Epidermal melanocyte (primary cell): ENCODE data around the gene PRLR.

Experiments used
- DNase-seq: peaks from one replicate; pipeline ENCODE4 v3.0.0; 2011; ENCODE audit warnings: low spot score; ENCODE audit not compliant: insufficient read length

The PRLR gene

DNA sequence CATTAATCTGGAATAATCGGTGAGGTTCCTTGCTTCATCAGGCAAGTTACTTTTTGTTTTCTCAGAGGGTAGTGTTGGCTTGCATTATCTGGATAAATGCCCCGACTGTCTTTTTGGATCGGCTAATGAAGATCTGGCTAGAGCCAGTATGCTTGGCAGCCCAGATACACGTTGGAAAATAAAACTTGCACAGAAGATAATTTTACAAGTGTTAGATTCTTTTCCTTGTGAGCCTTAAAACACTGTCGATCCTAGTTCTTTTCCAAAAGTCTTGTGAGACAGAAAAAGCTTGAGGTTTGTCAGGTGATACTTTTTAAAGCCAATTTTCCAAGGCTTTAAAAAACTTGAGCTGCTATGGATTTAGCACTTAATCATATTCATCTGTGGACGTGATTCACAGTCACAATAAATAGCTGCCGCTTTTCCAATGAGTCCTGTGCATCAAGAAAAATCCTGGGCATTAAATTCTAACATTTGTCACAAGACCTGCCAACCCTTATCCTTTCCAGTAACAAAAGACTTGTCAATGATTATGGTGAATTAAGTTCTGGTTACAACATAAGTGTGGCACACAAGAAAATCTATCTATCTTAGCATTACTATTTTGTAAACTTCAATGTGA, 68.5 kb downstream of the PRLR start:
- DNase-seq = no peak

DNA sequence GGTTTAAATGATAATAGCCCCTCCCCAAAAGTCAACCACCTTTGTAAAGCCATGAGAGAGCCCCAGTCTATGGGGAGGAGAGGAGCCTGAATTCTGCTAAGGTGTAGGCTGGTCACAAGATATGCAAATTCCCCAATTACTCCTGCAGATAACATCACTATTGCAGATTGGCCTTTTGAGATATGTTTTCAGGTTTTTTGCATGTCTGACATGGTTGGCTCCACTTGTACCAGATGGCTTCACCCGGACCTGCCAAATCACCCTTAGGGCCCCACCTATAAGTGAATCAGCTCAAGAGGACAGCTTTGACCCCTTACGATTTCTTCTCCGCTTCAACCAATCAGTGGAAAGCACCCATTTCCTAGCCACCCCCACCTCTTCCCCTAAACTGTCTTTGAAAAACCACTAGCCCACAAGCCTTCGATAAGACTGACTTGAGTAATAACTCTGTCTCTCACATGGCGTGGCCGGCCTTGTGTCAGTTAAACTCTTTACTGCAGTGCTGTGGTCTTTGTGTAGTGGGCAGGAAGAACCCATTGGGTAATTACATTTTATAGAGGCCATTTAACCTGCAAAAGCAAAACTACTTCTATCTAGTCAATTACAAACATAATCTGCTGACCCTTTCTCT, 69.7 kb downstream of the PRLR start:
- no peak for DNase-seq

DNA sequence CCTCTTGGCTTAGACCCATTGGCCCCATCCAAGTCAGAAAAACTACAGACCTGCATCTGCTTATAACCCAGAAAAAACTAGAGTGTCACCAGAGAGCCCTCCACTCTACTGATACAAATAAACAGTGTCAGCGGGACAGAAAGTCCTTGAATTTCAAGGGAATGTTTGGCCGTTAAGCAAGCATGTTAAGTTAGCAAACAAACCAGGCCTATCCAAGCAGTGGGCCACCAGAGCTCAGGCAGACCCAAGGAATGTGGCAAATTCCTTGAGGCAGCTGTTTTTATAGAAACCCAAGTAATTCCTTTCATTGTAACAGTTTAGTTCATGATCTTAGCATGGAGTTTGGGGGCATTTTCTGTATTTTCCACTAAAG, 70.9 kb downstream of the PRLR start:
- peak; percentile 32 for DNase-seq

DNA sequence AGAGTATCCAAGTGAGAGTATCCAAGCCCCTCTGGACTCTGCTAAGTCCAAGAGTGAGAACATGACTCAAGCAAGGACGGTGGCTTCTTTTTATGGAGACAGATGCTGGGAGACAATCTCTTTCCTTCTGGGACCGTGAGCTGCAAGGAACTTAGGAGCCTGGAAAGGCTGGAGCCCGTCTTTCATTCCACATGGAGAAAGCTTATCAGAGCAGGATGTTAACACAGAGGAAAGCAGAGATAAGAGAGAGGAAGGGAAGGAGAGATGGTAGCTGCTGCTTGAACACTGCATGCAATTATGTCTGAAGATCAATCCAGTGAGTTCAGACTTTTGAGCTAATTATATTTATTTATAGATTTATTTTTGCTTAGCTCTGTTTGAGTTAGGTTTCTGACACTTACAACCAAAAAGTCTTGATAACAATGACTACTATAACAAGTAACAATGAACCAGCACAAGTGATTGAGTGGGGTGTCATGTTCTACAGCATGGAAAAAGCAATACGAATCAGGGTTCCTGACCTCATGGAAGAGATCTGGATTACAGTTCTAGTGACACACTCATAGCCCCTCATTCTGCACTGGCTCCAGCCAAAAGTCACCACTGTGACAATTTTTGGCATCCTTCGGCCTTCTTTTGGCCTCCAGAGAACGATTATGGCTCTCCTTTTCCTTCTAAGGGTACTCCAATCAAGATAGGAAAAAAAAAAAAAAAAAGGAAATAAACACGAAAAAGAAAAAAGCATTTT, 71.5 kb downstream of the PRLR start:
- DNase-seq = no peak

DNA sequence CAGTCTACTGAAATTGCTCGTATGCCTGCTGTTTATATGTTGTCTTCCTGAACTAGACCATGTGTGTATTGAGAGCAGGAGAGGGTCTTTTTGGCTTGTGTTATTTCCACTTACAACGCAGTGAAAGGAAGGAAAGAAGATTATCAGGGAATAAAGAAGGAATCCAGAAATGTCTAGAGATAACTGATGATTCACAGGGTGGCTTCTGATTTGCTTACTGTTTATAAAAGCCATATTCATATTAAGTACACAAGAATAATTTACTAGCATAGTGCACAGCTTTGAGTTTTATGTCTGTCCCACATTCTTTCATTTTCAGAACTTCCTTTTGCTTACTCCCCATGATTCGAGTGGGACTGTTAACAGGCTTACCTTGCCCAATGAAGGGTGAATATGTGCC, 72.1 kb downstream of the PRLR start:
- DNase-seq = no peak

DNA sequence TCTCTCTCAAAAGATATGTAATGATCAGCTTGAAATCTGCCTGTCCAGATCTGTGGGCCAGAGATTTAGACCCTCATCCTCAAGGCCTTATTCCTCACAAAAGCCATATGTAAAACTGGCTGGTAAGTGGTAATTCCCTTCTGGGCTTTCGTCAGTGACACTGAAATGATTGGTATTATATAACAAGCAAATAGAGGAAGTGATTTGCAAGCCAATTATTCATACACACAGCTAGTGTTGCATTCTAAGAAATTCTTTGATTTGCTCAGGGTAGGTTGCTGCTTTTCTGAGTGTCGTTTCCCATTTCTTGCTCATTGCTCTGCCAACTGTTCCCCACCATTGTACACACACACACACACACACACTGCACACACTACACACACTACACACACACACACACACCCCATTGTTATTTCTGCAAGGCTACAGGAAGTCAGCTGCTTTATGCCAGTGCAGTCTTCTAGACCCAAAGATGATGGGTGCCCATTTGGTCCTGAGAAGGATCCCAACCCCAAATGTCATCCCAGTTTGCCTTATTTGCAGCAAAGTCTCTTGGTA, 76.8 kb downstream of the PRLR start:
- DNase-seq = no peak

DNA sequence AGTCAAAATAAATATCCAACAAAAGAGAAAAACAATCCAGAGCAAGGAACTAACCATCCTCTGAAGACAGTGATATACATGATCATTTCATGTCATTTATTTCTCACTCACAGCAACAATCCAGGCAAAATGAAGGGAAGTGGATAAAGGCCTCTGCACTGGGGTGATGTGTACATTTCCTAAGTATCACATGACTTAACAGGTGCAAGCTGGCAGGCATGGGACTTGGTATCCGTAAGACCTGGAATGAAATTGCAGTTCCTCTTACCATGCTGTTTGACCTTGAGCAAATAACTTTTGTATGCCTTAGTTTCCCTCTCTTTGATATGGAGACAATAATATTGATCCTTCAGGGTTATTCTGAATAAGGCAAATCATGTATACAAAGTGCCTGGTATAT, 77.6 kb downstream of the PRLR start:
- DNase-seq = no peak

DNA sequence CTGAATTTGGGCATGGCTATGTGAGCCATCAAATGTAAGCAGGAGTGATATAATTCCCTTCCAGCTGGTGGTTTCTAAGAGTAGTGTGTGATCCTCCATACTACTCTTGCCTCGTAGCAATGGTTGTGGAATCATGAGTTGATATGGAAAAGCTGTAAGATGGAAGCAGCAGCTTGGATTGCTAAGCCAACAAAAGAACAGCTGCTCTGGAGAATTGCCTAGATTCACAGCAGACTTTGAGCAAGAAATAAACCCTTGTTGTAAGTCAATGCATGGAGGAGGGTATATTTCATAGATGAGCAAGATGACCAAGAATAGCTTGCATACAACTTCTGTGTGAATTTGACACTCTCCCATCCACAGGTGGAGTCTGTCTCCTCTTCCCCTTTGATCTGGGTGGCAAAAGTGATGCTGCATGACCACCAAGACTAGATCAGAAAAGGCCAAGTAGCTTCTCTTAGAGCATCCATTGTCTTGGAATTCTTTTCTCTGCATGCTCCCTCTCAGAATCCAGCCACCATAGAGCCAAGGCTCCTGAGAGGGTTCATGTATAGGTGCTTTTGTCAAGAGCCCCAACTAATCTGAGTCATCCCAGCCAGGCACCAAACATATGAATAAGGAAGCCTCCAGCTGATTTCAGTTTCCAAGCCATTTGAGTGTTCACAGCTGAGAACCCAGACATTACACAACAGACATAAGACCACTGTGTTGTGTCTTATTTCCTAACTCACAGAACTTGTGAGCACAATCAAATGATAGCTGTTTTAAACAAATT, 79.0 kb downstream of the PRLR start:
- DNase-seq = no peak

DNA sequence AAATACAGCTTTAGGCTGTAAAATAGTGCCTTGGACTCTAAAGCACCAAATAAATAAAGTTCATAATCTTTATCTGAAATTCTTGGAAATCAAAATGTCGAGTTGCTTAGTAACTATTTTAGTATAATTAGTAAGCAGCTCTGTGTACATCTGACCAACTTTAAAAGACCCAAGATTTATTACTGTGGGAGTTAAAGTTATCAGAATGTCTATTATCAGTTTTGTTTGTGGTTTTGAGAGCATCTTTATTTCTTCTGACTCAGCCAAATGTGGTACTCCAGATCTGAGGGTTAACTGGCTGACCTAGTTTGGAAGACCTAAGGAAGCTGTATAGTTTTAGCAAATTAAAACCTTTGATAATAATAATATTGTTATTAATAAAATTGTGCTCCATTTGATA, 81.2 kb downstream of the PRLR start:
- DNase-seq = no peak

DNA sequence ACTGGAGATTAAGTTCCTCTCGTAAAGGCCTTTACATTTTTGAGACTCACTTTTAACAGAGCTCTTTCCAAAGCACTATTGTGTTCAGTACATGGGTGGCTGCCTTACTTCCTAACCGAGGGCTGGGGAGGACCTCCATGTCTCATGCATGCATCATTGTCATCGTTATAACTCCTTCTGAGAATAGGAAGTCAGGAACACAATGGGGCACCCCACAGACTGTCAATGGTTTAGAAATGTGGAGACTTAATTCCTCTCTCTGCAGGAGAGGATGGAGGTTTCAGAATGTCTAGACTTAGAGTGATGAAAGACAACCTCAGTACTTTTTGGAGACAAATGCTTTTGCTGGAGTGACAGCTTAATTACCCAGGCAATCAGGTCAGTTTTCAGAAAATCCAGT, 83.9 kb downstream of the PRLR start:
- DNase-seq = no peak

DNA sequence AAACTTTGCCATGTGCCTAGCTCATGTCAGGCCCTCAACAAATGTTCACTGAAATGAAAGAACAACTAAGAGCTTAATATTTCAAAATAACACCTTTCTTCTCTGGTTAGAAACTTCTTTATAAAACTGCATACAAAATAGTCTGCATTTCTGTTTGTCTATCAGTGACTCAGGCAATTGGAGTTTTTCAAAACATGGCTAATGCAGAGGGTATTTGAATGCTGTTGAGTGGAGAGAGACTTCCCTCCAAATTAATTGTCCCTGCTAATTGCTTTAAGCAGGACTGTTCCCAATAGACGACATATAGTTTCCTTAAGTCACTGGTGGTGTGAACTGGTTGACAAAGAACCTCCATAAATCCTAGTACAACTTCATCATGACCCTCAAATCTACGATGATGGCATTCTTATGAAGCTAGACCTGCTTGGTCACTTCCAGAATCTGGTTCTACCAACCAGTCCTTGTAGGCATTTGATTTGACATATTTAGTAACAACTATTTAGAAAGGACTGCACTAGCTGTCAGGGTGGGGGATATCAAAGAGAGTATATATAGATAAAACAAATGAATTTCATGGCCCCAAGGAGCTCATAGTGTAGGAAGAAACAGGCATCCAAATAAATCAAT, 84.5 kb downstream of the PRLR start:
- DNase-seq = no peak

DNA sequence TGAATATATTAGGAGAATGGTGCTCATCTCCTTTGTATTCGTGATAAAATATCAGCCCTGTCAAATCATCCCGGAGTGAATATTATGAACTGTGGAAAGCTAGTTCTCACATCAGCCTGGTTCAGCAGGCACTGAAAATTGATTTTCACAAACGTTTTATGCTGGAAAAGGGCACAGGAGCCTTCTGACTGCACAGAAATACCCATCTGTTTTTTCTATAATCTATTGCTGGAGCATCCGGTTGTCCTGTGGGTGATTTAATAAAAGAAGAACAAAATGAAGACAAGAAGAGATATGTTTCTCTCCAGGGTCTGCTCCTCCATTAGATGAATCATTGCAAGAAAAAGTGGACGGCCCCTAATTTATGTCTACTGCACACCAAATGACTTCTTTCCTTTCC, 85.3 kb downstream of the PRLR start:
- no peak for DNase-seq

DNA sequence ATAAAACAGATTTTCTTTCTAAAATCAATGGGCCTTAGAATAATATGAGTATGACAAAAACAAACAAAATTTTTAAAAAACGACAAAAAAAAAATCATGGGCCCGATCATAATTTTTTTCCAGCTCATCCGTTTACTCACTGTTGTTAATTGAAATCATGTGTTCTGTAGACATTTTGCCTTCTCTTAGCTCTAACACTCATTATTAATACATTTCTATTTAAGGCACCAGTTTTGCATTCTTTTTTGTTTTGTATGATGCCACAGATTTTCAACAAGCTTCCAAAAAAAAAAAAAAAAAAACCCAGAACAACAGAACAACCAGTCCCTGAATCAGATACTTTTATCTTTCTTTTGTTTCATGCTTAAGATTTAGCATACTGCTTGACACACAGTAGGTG, 86.4 kb downstream of the PRLR start:
- no peak for DNase-seq

DNA sequence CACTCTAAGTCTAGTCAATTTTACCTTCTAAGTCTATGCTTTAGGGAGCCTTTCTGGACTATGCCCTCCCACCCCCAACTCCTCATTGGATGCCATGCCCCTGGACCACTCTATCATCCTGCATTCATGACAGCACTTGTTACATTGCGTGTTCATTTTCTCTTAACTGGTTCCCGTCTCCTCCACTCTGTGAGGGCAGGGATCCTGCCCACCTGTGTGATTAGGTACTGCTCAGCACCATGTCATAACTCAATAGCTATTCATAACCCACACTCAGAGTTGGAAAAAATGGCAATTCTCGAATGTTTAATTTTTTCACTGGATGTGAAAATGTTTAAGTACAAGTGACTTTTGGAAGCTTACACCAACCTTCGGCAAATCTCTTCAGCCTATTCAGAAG, 88.5 kb downstream of the PRLR start:
- DNase-seq = no peak

DNA sequence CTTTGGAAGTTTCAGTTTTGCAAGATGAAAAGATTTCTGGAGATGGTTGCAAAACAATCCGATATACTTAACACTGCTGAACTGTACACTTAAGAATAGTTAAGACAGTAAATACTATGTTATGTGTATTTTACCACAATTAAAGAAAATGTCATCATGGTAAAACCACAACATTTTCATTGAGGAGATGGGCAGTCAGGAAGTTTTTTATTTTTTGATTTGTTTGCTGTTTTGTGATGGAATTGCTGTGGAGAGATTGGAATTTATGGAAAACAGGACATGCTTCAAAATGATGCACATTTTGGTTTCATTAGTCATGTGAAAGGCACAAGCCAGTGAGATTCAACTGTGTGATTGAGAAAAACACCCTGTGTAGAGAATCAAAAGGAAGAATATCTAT, 92.1 kb downstream of the PRLR start:
- no peak for DNase-seq

DNA sequence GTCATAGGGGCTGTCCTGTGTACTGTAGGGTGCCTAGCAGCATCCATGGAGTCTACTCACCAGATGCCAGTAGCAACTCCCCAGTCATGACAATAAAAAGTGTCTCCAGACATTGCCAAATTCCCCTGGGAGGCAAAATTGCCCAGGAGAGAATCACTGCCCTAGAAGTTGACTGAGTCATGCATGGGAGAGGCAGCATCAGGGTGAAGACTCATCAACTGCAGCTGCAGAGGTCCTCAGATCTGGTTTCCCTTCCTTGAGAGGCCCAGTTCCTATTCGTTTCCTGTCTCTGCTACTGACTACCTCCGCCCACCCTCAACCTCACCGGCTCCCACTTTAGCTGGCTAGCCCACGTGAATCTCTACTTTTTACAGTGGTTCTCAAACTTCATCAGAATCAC, 93.9 kb downstream of the PRLR start:
- no peak for DNase-seq

DNA sequence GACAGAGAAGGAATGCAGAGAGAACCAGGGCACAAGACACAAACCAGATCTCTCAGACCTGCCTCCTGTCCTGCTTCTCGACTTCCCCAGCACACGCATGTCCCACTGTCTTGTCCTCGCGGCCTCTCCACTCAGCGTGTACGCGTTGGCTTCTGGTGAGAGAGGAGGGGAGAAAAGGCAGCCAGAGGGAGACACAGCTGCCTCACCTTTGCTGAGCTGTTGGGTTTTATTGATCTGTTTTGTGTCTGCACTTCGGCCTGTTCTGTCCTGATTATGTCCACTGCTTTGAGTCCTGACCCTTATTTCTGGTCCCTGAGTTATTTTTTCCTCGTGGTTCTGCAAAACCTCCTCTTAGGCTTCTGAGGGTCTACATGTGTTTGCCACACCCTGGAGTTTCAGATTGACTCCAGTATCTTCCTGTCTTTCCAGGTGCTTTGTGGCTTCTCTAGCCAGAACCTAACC, 95.0 kb downstream of the PRLR start:
- DNase-seq = no peak

DNA sequence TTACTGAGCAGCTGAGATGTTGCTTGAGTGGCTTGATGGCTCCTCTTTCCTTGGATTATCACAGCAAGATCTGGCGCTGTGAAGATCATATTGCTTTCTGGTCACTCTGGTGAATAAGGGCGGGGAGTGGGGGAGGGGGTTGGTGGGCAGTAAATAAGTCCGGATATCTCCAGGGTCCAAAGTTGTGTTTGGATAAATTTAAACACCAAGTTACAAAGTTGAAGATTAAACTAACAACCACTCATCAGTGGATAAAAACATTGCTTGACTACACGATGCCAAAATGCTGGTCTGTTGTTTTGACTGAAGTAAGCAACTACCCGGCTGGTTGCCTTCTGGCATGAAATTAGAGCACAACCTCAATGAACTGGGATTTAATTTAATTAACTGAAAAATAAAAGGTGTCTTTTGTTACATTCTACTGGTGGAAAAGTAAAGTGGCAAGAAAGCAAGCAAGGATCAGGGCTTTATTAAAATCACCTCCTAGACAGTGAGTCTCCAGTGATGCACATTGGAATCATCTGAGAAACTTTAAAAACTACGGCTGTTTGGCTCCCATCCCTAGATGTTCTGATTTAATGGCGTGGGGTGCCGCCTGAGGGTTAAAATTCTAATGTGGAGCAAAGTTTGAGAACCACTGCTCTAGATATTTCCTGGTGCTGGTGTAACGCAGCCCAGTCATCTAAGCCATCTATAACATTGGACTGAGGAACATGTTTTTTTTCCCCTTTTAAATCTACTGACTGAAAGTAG, 95.8 kb downstream of the PRLR start:
- no peak for DNase-seq

DNA sequence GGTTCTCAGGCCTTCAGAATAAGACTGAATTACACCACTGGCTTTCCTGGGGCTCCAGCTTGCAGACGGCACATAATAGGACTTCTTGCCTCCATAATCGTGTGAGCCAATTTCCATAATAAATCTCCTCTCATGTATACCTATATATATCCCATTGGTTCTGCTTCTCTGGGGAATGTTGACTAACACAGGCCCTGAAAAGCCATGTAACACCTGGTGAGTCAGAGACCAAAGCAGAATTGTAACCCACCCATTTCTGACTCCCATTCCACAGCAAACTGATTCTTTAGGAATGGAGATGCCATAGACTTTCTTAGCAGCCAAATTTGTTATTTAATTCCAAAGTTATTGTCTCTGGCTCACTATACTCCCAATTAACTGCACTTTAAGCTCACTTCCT, 97.1 kb downstream of the PRLR start:
- DNase-seq = no peak

DNA sequence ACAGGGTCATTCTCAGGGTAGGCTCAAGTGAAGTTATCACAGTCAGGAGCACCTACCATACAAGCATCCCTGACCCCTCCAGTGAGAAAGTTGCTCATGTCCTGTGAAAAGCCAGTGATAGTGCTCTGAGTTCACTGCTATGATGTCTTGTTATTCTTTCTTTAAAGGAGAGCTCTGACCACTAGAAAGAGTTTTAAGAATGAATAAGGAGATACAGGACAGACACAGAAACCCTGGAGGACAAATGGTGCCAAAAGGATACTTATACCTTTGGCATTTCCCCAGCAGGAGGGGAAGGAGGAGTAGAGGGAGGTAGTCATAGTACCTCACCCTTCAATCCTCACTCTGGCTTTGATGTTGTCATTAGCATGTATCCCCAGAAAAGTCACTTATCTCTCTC, 98.6 kb downstream of the PRLR start:
- DNase-seq = no peak
